Measurements from ENCODE around the gene C1orf21.

The C1orf21 gene

DNA sequence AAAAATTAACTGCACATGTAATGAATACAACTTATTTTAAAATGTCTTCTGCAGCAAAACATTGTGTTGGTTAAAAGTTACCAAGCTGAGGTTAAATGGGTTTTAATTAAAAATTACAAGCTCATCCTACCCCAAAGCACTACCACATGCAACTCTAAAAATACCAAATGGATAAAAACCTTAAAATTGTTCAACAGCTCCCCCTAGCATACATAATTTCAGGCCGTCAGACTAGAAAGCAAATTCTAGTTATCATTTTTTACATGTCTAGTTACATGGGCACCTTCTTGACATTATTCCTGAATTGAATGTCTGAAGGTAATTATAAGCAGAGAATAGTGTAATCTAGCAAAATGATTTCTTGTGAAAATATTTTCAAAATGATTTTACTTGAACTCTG is 176.5 kb downstream of the C1orf21 start:
- DNase-seq = peak; percentile 41

DNA sequence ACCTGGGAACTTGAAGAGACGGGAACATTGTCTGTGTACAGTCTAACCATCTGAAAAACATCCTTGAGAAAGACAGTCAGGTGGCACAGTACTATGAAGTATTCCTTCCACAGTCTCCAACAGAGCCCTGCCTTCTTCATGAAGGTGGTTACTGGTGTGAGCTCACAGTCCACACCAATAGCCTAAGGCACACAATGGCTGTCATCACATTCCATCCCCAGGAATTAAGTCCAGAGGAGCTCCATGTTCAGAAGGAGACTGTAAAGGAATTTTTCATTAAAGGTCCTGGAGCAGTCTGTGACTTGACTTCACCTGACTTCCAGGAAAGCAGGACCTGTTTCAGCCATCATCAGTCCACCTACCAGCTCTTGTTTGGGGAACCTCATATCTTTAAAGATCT is 180.2 kb downstream of the C1orf21 start:
- no peak for DNase-seq

DNA sequence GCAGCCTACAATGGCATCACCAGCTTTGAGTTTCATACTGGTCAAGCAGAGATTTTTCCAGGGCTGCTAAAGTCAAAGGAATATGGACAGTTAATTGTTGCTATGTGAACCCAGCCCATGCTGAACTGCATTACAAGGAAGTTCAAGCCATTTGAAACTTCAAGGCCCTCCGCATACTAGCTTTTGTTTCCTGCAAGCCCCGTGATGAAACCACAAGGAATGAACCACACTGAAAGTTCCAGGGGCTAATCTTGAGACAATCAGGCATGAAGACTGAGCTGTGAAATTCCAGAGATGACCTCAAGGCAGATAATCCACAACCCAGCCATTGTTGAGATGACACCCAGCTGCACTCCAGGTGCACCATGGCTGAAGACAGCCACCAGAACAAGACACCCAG is 180.8 kb downstream of the C1orf21 start:
- no peak for DNase-seq

DNA sequence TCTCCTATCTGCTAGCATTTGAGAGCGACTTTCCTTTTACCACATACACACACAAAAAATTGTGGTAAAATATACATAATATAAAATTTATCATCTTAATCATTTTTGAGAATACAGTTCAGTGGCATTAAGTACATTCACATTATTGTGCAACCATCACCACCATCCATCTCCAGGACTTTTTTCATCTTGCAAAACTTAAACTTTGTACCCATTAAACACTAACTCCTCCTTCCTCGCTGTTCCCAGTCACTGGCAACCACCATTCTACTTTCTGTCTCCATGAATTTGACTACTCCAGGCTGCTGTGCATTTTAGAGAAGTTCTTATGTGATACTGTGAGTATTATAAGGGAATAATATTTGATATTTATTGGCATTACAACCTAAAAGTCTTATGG is 181.3 kb downstream of the C1orf21 start:
- DNase-seq = no peak

DNA sequence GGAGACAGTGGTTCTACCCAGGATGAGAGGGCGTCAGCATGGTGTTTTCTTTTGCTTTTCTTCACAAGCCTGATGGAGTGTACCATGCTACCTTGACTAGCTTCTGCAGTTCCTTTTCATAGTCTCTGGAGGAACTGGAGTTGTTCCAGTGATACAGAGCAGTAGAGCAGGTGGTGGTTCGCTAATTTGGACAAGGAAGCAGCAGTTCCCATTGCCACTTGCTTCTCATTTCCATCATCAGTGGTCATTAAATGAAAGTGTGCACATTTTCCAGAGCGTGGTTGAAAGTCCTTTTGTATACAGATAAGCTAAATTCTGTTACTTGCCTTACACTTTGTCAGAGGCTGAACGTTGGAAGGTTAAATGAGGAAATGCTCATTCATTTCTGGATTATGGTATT is 182.3 kb downstream of the C1orf21 start:
- DNase-seq = no peak

DNA sequence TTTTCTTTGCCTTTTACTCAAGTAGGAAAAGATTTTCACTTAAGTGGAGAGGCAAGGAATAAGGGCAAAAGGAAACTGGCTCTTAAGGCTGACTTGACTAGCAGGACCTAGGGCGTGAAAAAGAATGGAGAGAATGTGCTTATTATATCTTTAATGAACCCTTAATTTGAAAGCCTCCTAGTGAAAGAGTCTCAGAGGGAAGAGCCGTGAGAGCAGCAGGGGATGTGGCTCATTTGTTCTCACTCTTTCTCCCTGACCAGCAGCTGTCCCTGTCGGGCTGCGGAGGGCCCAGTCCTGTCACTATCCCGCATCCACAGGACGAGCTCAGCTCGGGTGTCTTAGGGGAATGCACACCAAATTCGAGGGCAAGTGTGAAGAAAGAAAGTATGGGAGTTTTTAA is 187.8 kb downstream of the C1orf21 start:
- no peak for DNase-seq

DNA sequence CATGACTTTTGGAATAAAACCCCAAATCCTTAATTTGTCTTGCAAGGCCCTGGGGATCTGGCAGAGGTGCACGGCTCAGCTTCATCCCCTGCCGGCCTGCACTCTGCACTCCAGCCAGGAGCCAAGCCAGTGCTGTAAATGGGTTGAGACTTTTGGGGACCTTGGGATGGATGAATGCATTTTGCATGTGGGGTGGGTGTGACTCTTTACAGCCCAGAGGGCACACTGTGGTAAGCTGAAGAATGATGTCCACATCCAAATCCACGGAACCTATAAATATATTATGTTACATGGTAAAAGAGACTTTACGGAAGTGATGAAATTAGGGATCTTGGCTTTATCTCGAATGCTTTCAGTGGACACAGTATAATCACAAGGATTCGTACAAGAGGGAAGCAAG is 190.0 kb downstream of the C1orf21 start:
- no peak for DNase-seq

DNA sequence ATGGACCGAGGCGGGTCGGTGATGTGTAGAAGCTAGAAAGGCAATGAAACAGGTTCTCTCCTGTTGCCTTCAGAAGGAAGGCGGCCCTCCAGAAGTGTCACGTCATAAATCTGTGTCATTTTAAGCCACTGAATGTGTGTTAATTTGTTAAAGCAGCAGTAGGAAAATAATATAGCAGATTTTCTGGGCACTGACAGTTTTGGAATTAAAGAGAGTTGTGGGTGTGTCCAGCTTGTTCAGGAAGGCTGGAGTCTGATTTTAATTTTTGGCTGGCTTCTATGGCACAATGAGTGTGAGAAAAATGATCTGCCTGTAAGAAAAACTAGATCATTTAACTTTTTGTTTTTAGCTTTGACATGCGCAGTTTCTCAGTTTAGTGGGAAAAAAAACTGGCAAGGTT is 190.5 kb downstream of the C1orf21 start:
- no peak for DNase-seq

DNA sequence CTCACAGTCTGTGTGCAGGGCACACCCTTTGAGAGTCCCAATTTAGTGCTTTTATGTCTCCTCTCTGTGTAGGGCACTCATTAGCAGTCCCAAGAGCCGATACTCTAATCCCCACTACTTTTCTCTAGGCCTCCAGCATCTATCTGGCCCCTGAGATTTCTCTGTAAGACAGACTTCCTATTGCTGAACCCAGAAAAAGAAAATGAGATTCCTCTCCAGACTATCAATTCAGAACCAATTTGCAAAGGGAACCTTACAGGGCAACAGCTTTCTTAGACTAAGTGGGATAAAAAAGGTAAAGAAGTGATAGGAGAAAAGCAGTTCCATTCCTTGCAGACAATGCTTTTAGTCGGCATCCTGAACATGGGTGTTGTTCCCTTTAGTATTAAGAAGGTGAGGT is 195.6 kb downstream of the C1orf21 start:
- no peak for DNase-seq

DNA sequence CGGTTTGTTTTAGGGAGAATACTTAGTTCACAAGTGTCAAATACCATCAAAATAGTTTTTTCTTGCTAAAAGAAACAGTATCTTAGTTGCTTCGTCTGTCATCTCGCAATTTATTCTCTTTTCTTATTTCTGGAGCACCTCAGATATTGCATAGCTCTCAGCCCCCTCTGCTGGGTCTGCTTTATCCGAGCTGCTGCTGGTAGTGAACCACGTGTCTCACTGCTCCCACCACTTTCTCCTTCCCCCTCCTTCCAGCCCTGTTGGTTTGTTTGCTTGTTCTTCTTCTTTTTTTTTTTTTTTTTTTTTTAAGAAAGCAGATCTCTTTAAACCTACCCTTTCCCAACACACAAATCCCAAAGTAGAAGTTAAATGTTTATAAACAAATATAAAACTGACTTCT is 197.0 kb downstream of the C1orf21 start:
- no peak for DNase-seq

DNA sequence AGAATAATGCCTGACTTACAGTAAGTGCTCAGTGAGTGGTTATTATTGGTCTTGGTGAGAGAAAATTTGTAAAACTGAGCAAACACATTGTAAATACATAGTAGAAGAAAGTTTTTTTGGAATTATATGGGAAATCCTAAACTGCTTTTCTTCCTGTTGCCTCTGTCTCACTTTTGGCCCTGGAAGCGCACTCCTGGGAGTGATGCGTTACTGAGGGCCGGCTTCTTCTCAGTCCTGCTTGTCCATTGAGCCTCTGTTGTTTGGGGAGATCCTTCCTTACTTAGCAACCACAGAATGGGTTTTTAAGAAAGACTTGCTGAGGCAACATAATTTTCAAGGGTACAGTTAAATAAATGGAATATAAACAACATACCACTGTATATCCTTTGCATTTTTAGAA is 201.9 kb downstream of the C1orf21 start:
- no peak for DNase-seq

DNA sequence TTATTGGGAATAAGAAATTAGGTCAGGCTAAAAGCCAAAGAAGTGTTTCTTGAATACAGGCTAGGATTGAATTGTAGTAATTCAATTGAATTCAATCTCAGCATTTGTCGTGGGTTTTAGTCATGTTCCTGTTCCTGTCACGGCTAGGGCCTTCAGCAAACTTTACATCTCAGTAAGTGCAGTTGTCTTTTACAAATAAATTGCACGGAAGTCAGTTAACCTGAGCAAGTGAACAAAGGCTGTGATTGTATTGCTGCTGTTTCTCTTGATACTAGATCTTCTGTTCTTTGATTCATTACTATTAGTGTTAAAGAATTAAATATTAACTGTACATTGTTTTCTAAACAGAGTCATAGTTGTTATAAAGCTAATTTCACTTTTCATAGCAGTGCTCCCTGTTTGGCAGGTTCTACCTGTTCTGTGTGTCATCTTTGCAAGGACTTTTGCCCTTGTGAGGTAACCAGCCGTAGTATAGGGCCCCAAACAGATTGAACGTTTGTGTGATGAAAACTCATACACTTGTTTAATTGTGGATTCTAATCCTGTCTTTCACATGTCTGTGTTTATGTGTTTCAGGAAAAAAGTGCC is 203.4 kb downstream of the C1orf21 start:
- peak; percentile 91 for DNase-seq

DNA sequence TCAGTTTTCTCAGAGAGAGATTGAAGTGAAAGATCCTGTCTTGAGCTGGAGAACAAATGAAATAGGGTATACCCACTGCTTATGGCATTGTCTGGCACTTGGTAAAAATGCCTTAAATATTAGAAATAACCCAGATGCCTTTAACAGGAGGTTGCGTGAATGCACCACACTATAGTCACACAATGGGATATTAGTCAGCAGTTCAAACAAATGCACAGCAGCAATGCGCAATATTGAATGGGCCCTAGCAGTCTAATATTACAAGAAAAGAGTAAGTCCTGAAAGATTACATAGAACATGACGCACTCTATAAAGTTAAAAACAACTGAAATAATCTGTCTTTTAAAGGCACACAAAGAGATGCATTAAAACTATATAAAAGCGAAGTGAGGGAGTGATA is 206.8 kb downstream of the C1orf21 start:
- DNase-seq = no peak

DNA sequence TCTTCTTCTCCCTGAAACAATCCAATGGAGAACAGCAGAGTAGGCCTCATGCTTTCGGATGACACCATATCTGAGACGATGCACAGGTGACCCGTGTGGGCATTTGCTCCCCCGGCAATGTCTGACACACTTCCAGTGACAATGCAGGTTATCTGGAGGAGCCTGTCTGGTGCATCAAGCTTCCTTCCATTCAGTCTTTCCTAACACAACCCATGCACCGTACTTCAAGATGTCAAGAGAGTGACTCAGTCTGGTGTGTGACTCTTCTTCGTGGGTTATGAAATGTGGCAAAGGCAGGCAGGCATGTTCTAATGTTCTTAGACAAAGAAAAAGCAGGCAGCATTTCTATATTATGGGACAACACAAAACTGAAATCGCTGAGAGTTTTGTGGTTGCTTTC is 208.8 kb downstream of the C1orf21 start:
- no peak for DNase-seq

DNA sequence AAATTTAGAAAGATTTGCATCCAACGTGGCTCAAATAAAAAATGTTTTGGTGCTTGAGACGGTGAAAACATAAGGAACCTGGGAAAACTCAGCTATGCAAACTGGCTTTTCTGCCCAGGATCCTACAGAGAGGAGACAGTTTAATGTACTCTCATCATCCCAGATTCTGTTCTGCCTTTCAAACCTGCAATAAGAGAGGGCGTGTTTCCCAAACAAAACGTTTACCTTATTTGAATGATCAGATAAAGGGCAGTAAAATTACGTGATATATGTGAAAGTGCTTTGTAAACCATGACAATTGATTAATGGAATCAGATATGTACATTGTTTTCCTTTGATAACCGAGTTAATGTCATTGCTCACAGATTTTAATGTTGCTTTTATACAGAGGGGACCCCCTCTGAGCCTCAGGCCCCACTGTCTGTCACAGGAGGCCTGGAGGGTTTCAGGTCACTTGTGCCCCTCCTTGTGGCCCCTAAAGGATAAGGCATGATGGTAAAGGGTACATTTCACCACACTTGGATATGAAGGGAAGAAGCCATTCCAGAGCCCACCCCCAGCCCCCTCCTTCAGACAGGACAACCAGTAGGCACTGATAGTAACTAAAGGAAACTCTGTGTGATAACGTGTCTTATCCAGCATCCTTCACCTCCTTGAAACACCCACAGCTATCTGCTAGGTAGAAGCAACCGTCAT is 210.3 kb downstream of the C1orf21 start:
- DNase-seq = peak; percentile 98

DNA sequence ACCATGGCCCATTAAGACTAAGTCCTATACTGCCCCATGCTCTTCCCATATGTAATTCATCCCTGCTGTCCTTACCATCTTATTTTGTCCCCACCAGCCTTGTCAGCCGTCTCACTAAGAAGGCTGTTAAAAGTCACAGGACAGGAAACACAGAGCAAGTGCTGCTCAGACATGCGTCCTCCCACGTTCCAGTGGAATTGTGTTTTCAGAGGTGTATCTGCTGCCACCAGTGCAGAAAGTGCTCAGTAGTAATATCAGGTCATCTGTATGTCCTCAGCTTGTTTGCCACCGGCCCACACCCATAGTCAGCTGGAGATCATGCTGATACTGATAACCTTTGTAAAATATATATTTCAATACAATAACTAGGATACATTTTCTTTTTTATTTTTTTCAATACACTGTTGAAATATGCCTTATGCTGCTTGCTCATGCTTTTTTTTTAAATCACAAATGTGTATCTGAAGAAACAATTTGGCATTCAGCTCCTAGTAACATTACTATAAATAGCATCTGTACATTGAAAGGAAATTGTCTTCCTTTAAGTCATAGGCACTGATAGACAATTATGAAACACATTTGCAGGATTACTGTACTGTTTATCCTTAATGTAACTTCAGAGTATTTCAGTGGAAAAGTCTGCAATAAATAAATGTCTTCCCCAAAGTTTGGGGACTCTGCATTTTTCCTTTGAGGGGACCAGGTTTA is 211.0 kb downstream of the C1orf21 start:
- peak; percentile 70 for DNase-seq

DNA sequence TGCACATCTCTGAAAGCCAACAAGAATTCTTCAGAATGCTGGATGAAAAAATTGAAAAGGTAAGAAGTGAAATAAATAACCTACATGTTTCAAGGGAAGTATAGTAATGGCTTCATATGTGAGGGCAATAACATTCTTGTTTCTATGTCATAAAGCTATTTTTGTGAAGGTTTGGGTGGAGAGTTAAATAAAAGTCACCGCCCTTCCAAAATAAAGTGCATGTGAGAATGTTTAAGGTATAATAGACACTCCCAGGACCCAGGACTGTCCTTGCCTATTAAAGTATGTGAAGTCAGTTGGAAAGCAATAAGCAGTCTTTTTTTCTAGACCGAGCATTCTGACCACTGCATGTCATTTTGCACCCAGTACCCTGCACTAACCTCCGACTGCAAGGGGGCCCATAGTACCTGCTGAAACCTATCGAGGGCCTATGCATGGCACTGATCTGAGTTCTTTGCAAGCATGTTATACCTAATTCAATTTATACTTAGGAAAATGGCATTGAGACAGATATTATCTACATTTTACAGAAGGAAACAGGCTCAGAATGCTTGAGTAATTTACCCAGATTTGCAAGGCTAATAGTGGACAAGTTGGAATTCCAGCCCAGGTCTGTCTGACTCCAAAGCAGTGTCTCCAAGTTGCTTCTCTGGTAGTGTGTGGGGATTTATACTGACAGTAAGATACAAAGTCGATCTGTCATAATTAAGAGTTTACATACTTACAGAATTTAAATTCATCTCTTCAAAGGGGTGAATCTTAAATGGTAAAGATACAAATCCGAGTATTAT is 211.8 kb downstream of the C1orf21 start:
- DNase-seq = peak; percentile 76

DNA sequence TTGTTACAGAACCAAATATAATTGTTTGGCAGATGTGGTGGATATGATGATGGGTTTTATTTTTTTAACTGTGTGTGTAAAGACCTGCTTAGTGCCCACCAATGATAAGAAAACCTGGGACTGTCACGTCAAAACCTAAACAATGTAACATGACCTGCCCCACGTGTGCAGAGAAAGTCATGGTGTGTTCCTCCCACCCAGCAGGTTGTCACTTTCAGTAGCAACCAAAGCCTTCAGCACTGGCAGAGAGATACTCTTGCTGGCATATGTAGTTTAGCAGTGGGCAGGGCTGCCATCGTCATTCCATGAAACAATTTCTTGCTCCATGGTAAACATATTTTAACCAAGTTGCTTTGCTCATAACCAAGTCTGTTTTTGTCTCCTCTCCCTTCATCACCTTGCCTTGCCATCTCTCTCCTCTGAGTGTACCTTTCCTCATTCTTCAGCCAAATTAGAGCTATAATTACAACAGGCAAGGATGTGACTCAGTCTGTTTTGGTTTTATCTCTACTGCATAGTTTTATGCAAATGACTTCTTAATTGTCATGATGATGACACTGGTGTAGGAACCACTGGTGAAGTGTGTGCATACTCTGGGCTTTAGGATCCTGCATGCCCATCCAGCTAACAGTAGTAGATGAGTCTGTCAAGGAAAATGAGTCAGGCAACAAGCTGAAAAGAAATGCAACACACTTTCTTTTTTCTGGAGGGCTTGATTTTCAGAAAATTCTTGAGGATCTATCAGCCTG is 217.5 kb downstream of the C1orf21 start:
- no peak for DNase-seq

DNA sequence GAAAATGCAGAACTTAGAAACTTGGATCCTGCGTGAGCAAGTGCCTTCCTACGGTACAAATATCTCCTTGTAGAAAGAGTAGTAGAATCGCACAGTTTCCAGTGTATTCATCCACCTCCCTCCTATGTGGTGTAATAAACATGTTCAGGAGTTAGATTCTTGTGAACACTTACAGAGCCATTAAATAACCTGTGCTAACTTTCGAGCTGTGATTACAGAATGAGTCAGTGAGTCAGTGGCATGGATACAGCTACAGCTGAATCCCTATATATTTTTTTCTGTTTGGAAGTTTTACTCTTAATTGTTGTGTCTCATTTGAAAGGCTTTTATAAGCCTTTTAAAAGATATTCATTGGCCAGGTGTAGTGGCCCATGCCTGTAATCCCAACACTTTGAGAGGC is 219.1 kb downstream of the C1orf21 start:
- DNase-seq = no peak

DNA sequence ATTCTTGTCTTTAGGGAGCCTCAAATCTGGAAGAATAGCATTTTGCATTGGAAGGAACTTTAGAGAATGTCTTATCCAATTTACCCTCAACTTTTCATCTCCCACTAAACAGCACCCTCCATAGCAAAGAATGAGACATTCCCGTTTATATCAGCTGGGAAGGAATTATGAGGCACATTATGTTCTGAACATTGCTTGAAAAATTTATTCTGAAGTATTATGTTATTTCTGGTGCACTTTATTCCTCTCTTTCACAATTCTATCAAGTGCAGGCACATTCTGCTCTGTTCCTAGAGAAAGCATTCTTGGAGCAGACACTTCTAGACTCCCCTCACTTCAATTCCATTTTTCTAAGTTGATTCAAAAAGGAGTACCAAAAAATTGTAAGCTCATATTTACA is 220.0 kb downstream of the C1orf21 start:
- DNase-seq = no peak

DNA sequence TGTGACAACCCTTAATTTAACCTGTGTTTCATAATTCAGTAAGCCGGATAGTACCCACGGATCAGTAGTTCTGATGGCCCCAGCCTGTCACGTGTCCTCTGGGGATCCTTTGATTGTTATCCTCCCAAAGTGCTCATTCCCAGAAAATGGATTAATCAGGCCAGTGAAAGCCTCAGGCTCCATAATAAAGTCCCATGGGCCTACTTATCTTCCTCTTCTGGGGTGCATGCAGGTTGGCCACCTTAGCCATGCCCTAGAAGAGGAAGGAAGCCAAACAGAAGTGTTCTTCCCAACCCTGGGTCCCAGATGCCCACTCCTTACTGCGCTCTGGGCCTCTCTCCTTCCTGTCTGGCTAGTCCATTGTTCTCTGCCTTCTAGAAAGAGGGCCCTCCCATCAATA is 221.8 kb downstream of the C1orf21 start:
- DNase-seq = no peak

DNA sequence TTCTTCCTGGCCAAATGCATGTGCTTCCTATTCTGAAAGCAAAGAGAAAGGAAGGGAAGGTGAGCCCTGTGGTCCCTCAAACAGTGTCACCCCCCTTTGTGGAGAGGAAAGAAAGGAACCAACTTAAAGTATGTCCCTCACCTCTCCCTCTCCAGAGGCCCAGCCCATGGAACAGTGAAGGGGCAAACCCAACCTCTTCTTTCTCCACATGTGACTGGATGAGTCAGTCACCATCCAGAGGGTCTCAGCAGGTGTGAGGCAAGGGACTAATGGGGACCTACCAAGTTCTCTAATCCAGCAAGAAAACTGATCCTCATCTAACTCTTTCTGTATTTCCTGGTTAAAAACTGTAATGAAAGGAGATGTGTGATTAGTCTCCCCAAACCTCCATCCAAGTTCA is 222.2 kb downstream of the C1orf21 start:
- no peak for DNase-seq
